Adrenal gland (tissue), 12 donors: ENCODE results near the gene UGT1A10. TPM values are rescaled to one million over a fixed set of nuclear protein-coding genes. Genes with fewer than 3 reads are reported as not detected.
A peak's percentile ranks its signal among the peaks of the same experiment; 100 is the strongest.

Experiments
- DNase-seq, 7 donors: peaks; one replicate each; pipeline ENCODE4 v3.0.0-alpha.2; 2019 to 2020
- H3K27ac ChIP-seq, 5 donors: fragments of 200-600 bp; sonication (generic) in 4 of 5; 1 replicate in 3 of 5; 2 replicates in 2 of 5; pipeline versions ENCODE4 v1.5.1 to v1.8.0; 2016 to 2020; ENCODE audit warnings: mild to moderate bottlenecking in 1 of 5
- H3K27me3 ChIP-seq: fragments of 200-600 bp; 2 replicates; pipeline ENCODE4 v1.8.0; 2021
- H3K36me3 ChIP-seq, 2 donors: fragments of 200-600 bp; replicated peaks in 1 of 2; 1 replicate in 1 of 2; 2 replicates in 1 of 2; pipeline versions ENCODE4 v1.5.1 to v1.8.0; 2018 to 2022
- H3K4me1 ChIP-seq, 2 donors: fragments of 200-600 bp; replicated peaks in 1 of 2; 1 replicate in 1 of 2; 2 replicates in 1 of 2; pipeline versions ENCODE4 v1.5.1 to v1.8.0; 2018 to 2021
- H3K4me3 ChIP-seq, 4 donors: fragments of 200-600 bp; sonication (generic) in 3 of 4; one replicate each; pipeline ENCODE4 v1.5.1; 2016 to 2018
- H3K9me3 ChIP-seq, 3 donors: fragments of 200-600 bp; sonication (generic) in 1 of 3; replicated peaks in 1 of 3; 1 replicate in 2 of 3; 2 replicates in 1 of 3; pipeline versions ENCODE4 v1.5.1 to v1.8.0; 2016 to 2021
- CTCF ChIP-seq, 6 experiments: fragments of 450-650 bp in 4 of 6; fragments of 200-600 bp in 2 of 6; sonication (generic) in 1 of 6; IDR thresholded peaks; 1 replicate in 5 of 6; 2 replicates in 1 of 6; pipeline versions ENCODE4 v1.5.1 to v1.8.0; 2016 to 2021; ENCODE audit warnings: antibody characterized with exemption in 6 of 6, mild to moderate bottlenecking in 2 of 6, moderate library complexity in 1 of 6
- POLR2A ChIP-seq, 2 donors: fragments of 450-650 bp; IDR thresholded peaks; one replicate each; pipeline ENCODE4 v1.6.1; 2017; ENCODE audit warnings: antibody characterized with exemption in 2 of 2, mild to moderate bottlenecking in 2 of 2, moderate library complexity in 1 of 2
- WGBS, 4 donors: extraction: QIAGEN DNeasy Blood & Tissue Kit in 2 of 4; methylation state at CpG; one replicate each; pipeline versions ENCODE4 v1.1.5 to v1.1.7; 2013 to 2017; 5-methylcytosine and 5-hydroxymethylcytosine counted together
- intact Hi-C, 2 donors: fragments of 100-400 bp; cut with DNase I; formaldehyde crosslinking; loops; one replicate each; pipeline versions ENCODE4 v1.14.1 to v1.15.0; 2022 to 2023
- polyA plus RNA-seq, 3 donors: library from polyadenylated mRNA; stranded (reverse); fragments of 200-250 nt in 2 of 3; fragments of 350-450 nt in 1 of 3; fragmentation: Illumina TruSeq in 1 of 3; extraction: RNeasy Lipid Tissue Mini Kit (QIAGEN cat#74804) in 1 of 3; gene quantifications; one replicate each; pipeline ENCODE4 v1.2.3, GENCODE V29; 2013 to 2014
- total RNA-seq, 9 donors: library from RNA; depleted of rRNA in 4 of 9; stranded (reverse); fragments of >200 nt in 4 of 9; fragments of 120-200 nt in 1 of 9; fragmentation: NEBNext Ultra II Directional in 1 of 9; extraction: Animal tissue kit (Norgen Biotek cat#: 25700) in 1 of 9; gene quantifications; one replicate each; pipeline versions ENCODE4 v1.1.0 to v1.2.4, GENCODE V29; 2013 to 2023
- donor health status: healthy with polysubstance abuse.
- donor health status: Bipolar disorder and iron deficiency.
- donor health status: DM: yes; HTN: yes; CAD: no.
- donor health status: DM: no; HTN: no; CAD: no.
- donor health status: DM: no; HTN: no; CAD: no.
- donor health status: DM: yes; HTN: yes; CAD: no.

The UGT1A10 gene
- total and polyA plus RNA-seq, 12 donors, result not detected

GRCh38 chr2:233803994-233804393, 167.7 kb downstream of the UGT1A10 start:
- H3K27ac ChIP-seq, result no peak overlapping the region
- peak in 1 of 7 donors; percentile 21 for DNase-seq
- 63 to 67% (median 65%) methylated on average over 5 to 8 of the region's 8 CpGs for WGBS, 4 donors

GRCh38 chr2:233807215-233807865, 171.1 kb downstream of the UGT1A10 start:
- 59 to 76% (median 74%) methylated on average over 7 to 12 of the region's 12 CpGs for WGBS, 4 donors
- intact Hi-C loops, result no loop called here
- Histone ChIP-seq H3K27me3 (peaks cover 4% of the 10 kb centered on the region), H3K4me3 (no peak overlapping the region), H3K4me1 (no peaks in the 10 kb centered on the region), H3K27ac (no peak overlapping the region), H3K9me3 (no peaks in the 10 kb centered on the region), H3K36me3 (no peaks in the 10 kb centered on the region)
- peak in 3 of 7 donors; percentile 5 to 18 (median 5) for DNase-seq
- no peak for TF ChIP-seq CTCF (IDR thresholded peaks at IDR 0.05)
- TF ChIP-seq POLR2A (IDR thresholded peaks at IDR 0.05), result no peak

More at GRCh38 chr2:233803994-233804393, 167.7 kb downstream of the UGT1A10 start:
- H3K9me3 ChIP-seq, result no peaks in the 10 kb centered on the region
- H3K36me3 ChIP-seq, result no peaks in the 10 kb centered on the region
- intact Hi-C loops, result no loop called here
- TF ChIP-seq CTCF (IDR thresholded peaks at IDR 0.05), result no peak
- TF ChIP-seq POLR2A (IDR thresholded peaks at IDR 0.05), result no peak
- H3K27me3 ChIP-seq, result peaks cover 4% of the 10 kb centered on the region
- H3K4me1 ChIP-seq, result no peaks in the 10 kb centered on the region
- H3K4me3 ChIP-seq, result no peak overlapping the region

GRCh38 chr2:233807966-233808935, 172.0 kb downstream of the UGT1A10 start:
- Histone ChIP-seq H3K27me3 (no peaks in the 10 kb centered on the region), H3K9me3 (no peaks in the 10 kb centered on the region), H3K4me3 (no peak overlapping the region), H3K27ac (no peak overlapping the region), H3K4me1 (no peaks in the 10 kb centered on the region), H3K36me3 (no peaks in the 10 kb centered on the region)
- intact Hi-C loops, result no loop called here
- 66 to 78% (median 70%) methylated on average over 5 to 10 of the region's 10 CpGs for WGBS, 4 donors
- DNase-seq, result peak in 3 of 7 donors; percentile 4 to 14 (median 7)
- TF ChIP-seq CTCF (IDR thresholded peaks at IDR 0.05) (no peak), POLR2A (IDR thresholded peaks at IDR 0.05) (no peak)

- WGBS, 4 donors, result 86 to 91% (median 88%) methylated on average over 3 to 6 of the region's 6 CpGs
- intact Hi-C loops, result no loop called here
- Histone ChIP-seq H3K9me3 (no peaks in the 10 kb centered on the region), H3K4me1 (no peaks in the 10 kb centered on the region), H3K36me3 (no peaks in the 10 kb centered on the region), H3K27ac (no peak overlapping the region), H3K4me3 (no peak overlapping the region), H3K27me3 (no peaks in the 10 kb centered on the region)
- DNase-seq, result peak in 1 of 7 donors; percentile 1
- TF ChIP-seq CTCF (IDR thresholded peaks at IDR 0.05) (no peak), POLR2A (IDR thresholded peaks at IDR 0.05) (no peak)
These were observed 174.1 kb downstream of the UGT1A10 start for GRCh38 chr2:233810385-233810784.
